HEK293T (cell line): Measurements from ENCODE around the gene CHRNA3.

ENCODE experiments used
- LEF1 ChIP-seq: fragments of 450-650 bp; IDR thresholded peaks from 2 replicates; pipeline ENCODE4 v1.6.1; 2017; ENCODE audit warnings: mild to moderate bottlenecking, borderline replicate concordance
- TARDBP ChIP-seq: fragments of 450-650 bp; IDR thresholded peaks from 2 replicates; pipeline ENCODE4 v1.6.1; 2016

- TF ChIP-seq LEF1 = no peak
- no peak for TF ChIP-seq TARDBP
Measured at GRCh38 chr15:78616506-78616905, 4.3 kb downstream of the CHRNA3 start.
